Fibroblast of skin of left quadriceps (primary cell): ENCODE measurements around the gene GPHA2.

ENCODE experiments used
- DNase-seq, 2 experiments: peaks; one replicate each; pipeline ENCODE4 v3.0.0-alpha.2; 2013; ENCODE audit warnings: low read depth in 2 of 2

The GPHA2 gene

DNA sequence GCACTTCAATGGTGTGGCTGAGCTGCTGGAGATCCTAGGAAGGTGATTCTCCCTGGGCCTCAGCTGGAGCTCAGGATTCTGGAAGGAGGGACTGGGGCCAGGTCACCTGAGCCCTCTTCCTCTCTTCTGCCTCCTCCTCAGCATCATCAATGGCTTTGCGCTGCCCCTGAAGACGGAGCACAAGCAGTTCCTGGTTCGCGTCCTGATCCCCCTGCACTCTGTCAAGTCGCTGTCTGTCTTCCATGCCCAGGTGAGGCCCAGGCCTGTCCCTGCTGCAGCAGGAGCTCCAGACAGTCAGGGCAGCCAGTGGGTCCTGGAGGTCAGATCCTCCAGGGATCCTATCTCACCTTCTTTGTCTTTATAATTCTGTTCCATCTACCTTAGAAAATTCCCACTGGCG, 5.4 kb downstream of the GPHA2 start:
- no peak for DNase-seq

DNA sequence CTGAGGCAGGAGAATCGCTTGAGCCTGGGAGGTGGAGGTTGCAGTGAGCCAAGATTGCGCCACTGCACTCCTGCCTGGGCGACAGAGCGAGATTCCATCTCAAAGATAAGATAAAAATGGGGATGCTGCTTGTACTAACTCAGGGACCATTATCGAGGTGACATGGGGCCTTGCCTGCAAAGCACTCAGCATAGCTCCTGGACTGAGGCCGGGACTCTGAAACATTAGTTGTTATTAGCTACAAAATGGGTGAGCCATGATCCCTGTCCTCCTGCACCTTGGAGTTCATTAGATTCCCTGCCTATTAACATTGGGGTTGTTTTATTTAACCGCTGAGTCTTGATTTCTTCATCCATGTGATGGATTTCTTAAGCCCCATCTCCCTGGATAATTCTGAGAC, 6.1 kb downstream of the GPHA2 start:
- DNase-seq = no peak

- no peak for DNase-seq
Measured at GRCh38 chr11:64928957-64929356, 6.7 kb downstream of the GPHA2 start.

- DNase-seq = no peak
Measured at GRCh38 chr11:64926689-64927088, 9.0 kb downstream of the GPHA2 start.

DNA sequence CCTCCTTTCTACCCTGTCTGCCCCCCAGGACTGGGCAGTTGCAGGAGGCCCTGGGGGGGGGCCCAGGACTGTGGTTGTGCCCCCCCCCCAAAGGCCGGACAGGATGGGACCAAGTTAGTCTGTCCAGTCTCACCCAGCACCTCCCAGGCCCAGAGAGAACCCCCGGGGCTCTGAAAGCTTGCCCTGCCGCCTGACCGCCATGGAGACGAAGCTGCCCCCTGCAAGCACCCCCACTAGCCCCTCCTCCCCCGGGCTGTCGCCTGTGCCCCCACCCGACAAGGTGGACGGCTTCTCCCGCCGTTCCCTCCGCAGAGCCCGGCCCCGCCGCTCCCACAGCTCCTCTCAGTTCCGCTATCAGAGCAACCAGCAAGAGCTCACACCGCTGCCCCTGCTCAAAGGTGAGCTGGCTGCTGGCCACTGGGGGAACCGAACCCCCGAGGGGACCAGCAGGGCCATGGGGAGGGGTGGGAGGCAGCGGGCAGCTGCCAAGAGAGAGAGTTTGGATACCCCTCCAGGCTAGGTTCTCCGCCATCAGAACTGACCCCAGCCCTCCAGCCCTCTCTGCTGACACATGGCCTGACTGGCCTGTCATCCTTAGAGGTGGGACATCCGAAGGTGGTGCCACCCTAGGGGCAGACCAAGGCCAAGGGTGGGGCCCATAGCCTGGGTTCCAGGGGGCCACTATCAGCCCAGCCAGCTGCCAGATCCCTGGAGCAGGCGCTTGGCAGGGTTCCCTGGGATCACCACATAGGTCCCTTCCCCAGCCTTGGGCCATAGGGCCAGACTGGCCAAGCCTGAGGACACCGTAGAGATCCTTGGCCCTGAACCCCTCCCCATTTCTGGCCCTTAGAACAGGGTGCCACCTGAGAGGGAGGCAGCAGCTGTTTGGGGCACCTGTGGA, 9.9 kb downstream of the GPHA2 start:
- no peak for DNase-seq

DNA sequence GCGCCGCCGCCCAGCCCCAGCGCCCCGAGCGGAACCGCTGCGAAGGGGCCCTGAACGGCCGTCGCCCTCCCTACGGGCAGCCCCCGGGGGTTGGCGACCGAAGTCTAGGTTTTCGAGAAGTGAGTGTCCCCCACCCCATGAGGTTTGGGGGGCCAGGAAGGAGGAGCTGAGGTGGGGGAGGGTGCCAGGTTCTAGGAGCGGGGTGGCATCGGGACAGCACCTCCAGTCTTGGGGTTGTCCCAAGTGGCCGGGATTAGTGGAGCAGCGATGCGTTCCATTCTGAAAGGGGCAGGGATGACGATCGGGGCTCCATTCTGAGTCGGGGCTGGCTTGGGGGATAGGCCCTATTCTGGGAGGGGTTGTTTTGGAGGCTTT, 10.8 kb downstream of the GPHA2 start:
- DNase-seq = no peak

GRCh38 chr11:64923944-64924909, 11.5 kb downstream of the GPHA2 start, which contains the start of gene PPP2R5B:
Gene PPP2R5B, plus strand, starts transcription at chr11:64924689. Its CDS starts 1,046 bp downstream, at chr11:64925735.
- DNase-seq = peak; percentile 76 to 77

GRCh38 chr11:64923151-64923661, 12.5 kb downstream of the GPHA2 start:
- DNase-seq = no peak

DNA sequence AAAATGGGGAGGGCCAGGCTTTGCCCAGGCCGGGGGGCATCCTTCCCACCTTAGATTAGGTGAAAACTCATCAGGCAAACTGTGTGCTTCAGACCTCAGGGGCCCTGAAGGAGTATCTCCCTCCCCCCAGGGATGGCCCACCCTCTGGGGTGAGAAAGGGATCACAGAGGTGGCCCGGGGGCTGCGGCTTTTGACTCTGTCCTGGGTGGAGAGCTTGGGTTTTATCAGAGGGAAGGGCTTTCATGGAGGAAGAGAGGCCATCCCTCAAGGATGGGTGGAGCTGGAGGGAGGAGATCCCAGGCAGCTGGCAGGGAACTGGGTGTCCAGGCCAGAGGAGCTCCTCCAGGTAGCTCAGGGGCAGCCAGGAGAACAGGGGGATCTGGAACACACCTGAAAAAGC, 14.3 kb downstream of the GPHA2 start:
- no peak for DNase-seq

- DNase-seq = no peak
Measured at GRCh38 chr11:64920124-64920523, 15.6 kb downstream of the GPHA2 start.

DNA sequence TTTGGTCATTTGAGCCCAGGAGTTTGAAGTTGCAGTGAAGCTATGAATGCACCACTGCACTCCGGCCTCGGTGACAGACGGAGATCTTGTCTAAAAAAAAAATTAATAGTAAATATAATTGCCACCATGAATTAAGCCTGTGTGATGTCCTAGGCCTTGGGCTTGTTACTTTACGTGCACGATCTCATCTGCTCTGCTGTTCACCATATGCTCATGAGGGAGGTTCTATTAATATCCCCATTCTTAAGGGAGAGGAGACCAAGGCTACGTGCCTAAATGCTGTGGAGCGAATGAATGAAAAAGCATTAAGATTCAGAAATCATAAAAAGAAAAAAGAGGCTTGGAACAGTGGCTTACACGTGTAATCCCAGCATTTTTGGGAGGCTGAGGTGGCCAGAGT, 16.1 kb downstream of the GPHA2 start:
- no peak for DNase-seq

- peak; percentile 27 to 29 for DNase-seq
Measured at GRCh38 chr11:64918017-64918416, 17.7 kb downstream of the GPHA2 start.

GRCh38 chr11:64917663-64917995, 18.1 kb downstream of the GPHA2 start:
- DNase-seq = no peak

DNA sequence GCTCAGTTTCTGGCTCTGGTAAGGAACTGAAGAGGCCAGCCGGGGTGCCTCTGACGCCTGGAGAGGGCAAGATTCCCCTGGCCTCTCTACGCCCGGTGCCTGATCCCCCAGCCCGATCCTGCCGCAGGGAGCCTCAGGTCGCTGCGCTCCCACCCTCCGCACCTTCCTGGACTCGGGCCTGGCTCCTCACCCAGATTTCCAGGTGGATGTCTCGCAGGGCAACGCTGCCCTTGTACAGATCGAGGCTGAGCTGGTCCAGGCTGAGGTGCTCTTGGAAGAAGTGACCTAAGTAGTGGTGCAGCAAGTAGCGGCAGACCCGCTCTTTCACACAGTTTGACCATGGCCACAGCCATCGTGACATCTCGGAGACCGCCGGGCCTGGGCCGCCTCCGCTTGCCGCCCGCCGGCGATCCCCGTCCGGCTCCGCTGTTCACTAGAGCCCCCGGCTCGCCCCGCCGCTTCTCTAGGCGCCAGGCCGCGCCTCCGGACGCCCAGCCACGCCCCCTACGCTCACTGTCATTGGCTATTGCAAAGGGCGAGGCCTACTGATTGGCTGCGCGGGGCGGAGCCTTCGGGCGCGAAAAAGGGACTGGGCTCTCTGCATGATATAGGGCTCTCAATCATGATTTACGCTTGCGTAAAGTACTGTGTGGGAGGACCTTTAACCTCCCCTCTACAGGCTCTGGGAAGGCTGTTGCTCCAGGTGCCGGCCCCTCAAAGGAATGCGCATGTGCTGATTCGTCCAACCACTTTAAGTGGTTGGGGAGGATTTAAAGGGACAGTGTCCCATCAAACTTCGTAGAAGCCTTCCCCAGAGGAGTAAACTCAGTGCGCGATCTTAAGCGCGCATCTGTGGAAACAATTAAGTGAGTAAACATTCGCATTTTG, 18.7 kb downstream of the GPHA2 start, which contains the start of gene ATG2A:
Gene ATG2A, minus strand, starts transcription at position 435 of the 888 bp plus-strand sequence. Its CDS starts 74 bp downstream, at position 361.
- DNase-seq = peak; percentile 99

- DNase-seq = no peak
Measured at GRCh38 chr11:64916040-64916774, 19.5 kb downstream of the GPHA2 start.

GRCh38 chr11:64915376-64915887, 20.3 kb downstream of the GPHA2 start:
- DNase-seq = no peak

DNA sequence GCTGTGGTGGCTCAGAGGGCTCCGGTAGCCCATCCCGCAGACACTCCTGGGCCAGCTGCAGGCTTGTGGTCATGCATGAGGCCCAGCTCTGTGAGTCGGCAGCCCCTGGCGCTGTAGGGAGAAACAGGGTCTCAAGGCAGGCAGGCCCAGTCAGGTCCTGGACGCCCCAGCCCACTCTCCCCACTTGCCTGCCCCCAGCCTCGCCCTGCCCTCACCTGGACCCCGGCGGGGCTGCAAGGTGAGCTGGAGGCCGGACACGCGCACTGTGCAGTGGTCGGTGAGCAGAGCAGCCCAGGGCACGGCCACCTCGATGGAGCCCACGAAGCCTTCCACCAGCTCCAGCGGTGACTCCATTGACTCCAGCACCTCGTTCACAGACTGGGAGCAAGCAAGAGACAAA, 21.6 kb downstream of the GPHA2 start:
- no peak for DNase-seq

GRCh38 chr11:64913171-64913727, 22.4 kb downstream of the GPHA2 start:
- no peak for DNase-seq

GRCh38 chr11:64911689-64912088, 24.0 kb downstream of the GPHA2 start:
- no peak for DNase-seq

DNA sequence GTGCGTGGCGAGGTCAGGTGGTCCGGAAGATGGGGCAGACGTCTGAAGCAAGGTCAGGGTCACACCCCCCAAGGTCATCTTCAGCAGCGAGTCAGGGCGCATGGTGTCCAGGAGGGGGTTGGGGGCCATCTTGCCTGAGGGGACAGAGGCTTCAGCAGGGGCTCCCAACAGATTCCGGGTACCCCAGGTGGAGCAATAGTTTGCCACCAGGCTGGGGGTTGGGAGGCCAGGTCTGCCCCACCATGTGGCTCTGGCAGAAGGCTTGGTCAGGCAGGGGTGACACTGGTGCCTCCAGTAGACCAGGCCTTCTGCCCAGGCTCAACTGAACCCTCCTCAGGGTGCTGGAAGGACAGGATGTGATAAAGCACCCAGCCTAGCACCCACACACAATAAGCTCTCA, 24.6 kb downstream of the GPHA2 start:
- no peak for DNase-seq
